GM21360 (cell line): Measurements from ENCODE around the gene WDCP.

Experiments
- ATAC-seq: cut with Tn5 transposase; IDR thresholded peaks from one replicate; pipeline ENCODE4 v1.9.1; 2021; ENCODE audit warnings: mild to moderate bottlenecking, moderate library complexity; ENCODE audit not compliant: unreplicated experiment

WDCP gene

DNA sequence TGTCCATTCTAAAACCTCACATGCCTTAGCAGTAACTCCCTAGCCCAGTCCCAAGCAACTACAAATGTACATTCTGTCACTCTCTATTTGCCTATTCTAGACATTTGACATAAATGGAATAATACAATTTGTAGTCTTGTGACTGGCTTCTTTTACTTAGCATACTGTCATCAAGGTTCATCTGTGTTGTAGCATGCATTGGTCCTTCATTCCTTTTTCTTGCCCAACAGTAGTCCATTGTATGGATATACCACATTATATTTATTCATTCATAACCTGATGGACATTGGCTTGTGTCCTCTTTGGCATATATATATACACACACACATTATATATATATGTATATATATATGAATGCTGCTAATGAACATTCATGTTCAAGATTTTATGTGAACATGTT is 39.5 kb downstream of the WDCP start:
- ATAC-seq, result no peak

DNA sequence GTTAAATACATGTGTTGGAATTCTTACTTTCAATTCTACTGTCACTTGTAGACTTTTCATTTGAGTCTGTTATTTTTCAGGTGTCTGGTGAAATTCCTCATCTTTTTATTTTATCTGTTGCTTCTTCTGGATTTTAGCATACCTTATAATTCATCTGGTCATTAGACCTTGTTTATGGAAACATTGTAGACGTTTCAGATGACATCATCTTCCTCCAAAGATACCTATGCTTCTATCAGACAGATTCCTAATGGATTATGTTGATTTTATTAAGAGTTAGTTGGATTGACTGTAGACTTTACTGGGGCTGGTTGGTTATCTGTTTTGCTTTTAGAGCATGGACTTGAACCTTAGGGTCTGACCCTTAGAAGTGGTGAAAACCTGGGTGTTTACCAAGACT is 52.6 kb downstream of the WDCP start:
- ATAC-seq, result no peak

DNA sequence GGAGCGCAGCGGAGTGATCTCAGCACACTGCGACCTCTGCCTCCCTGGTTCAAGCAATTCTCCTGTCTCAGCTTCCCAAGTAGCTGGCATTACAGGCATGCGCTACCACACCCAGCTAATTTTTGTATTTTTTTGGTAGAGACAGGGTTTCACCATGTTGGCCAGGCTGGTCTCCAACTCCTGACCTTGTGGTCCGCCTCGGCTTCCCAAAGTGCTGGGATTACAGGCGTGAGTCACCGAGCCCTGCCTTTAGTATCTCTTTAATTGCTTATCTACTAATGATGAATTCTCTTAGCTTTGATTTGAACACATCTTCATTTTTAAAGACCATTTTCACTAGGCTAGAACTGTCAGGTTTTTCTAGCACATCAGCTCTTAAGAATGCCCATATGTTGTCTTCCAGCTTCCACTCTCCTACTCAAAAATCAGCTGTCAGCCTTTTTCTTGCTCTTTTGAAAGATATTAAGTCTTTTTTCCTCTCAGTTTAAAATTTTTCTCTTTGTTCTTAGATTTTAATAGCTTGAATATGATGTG is 53.4 kb downstream of the WDCP start:
- no peak for ATAC-seq

DNA sequence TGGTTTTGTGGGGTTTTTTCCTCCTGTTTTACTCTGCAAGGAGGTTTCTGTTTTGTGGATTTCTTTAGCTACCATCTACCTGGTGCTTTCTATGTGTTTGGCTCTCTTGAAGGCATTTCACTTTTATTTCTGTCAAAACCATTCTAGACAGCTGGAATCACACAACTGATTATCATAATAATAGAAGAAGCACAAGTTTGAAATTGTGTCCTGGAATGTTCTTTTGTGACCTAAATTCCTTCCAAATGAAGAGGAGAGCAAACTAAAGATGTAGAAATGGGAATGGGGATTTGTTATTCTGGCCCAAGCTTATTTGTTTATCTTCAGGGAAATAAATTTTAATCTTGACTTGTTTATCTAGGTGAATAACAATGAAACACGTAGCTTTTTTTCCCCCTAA is 54.3 kb downstream of the WDCP start:
- ATAC-seq, result no peak

DNA sequence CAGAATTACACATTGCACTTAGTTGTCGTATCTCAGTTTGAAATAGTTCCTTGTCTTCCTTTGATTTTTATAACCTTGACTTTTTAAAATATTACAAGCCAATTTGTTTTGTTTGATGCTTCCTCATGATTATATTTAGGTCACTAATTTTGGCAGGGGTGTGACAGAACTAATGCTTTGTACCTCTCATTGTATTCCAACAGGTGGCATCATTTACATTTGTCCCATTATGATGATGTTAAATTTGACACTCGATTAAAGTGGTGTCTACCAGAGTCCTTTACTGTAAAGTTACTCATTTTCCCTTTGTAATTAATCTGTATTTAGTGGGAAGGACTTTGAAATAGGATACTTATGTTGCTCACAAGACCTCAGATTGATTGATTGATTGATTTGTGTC is 58.8 kb downstream of the WDCP start:
- ATAC-seq, result no peak
